Measurements from ENCODE around the gene SLC25A44. TPM values are rescaled to one million over a fixed set of nuclear protein-coding genes. Genes with fewer than 3 reads are reported as not detected.
A peak's percentile ranks its signal among the peaks of the same experiment; 100 is the strongest.

The SLC25A44 gene
- total RNA-seq, 1 experiment from 2014 or later: 29.3 TPM

GRCh38 chr1:156229809-156230472, 36.0 kb downstream of the SLC25A44 start:
- no TSS peak for BruUV-seq (replicated peaks)
- peaks cover 31% of the 10 kb centered on the region for H3K36me3 Mint-ChIP-seq (ENCODE audit: insufficient read depth, unreplicated experiment)

GRCh38 chr1:156230473-156230837, 36.6 kb downstream of the SLC25A44 start:
- no peak for TF ChIP-seq CTCF (IDR thresholded peaks at IDR 0.05; ENCODE audit: insufficient read depth in 1 of 2, low read depth in 1 of 2, low read length in 1 of 2, severe bottlenecking in 1 of 2, unreplicated experiment in 1 of 2)
- no peaks in the 10 kb centered on the region for H3K27me3 Mint-ChIP-seq (ENCODE audit: insufficient read depth, unreplicated experiment)
- H3K9me3 Mint-ChIP-seq (ENCODE audit: unreplicated experiment): no peaks in the 10 kb centered on the region
- ChIA-PET POLR2A (no interaction called here), CTCF (no interaction called here)
- H3K36me3 Mint-ChIP-seq (ENCODE audit: insufficient read depth, unreplicated experiment): peaks cover 32% of the 10 kb centered on the region
- intact Hi-C loops (cut with micrococcal nuclease; ENCODE audit: unreplicated experiment): no loop called here
- H3K4me1 ChIP-seq: peaks cover 19% of the 10 kb centered on the region
- no peaks in the 10 kb centered on the region; the same call in none of the 2 replicates for H3K36me3 ChIP-seq (ENCODE audit: control insufficient read depth, insufficient read depth, low read length)
- no peaks in the 10 kb centered on the region for H3K9me3 ChIP-seq
- H3K4me1 Mint-ChIP-seq (ENCODE audit: low read depth, unreplicated experiment): peaks cover 8% of the 10 kb centered on the region
- BruUV-seq (replicated peaks): no TSS peak
- no peaks in the 10 kb centered on the region for H3K27me3 ChIP-seq (replicated peaks; ENCODE audit: control insufficient read depth, insufficient read depth, low read length)
- H3K27ac Mint-ChIP-seq (ENCODE audit: unreplicated experiment): peak overlapping the region; percentile 54
- H3K4me3 Mint-ChIP-seq (ENCODE audit: unreplicated experiment): no peak overlapping the region
- no peak for DNase-seq
- H3K4me3 ChIP-seq (ENCODE audit: low read depth, low read length): no peak overlapping the region

More at GRCh38 chr1:156229809-156230472, 36.0 kb downstream of the SLC25A44 start:
- Mint-ChIP-seq H3K4me3 (ENCODE audit: unreplicated experiment) (no peak overlapping the region), H3K27ac (ENCODE audit: unreplicated experiment) (peak overlapping the region; percentile 54), H3K9me3 (ENCODE audit: unreplicated experiment) (no peaks in the 10 kb centered on the region), H3K4me1 (ENCODE audit: low read depth, unreplicated experiment) (peaks cover 8% of the 10 kb centered on the region), H3K27me3 (ENCODE audit: insufficient read depth, unreplicated experiment) (no peaks in the 10 kb centered on the region)
- TF ChIP-seq CTCF (IDR thresholded peaks at IDR 0.05; ENCODE audit: insufficient read depth in 1 of 2, low read depth in 1 of 2, low read length in 1 of 2, severe bottlenecking in 1 of 2, unreplicated experiment in 1 of 2): no peak
- Histone ChIP-seq H3K9me3 (no peaks in the 10 kb centered on the region), H3K4me1 (peaks cover 23% of the 10 kb centered on the region), H3K4me3 (ENCODE audit: low read depth, low read length) (no peak overlapping the region), H3K36me3 (ENCODE audit: control insufficient read depth, insufficient read depth, low read length) (no peaks in the 10 kb centered on the region; the same call in none of the 2 replicates), H3K27me3 (replicated peaks; ENCODE audit: control insufficient read depth, insufficient read depth, low read length) (no peaks in the 10 kb centered on the region)
- intact Hi-C loops (cut with micrococcal nuclease; ENCODE audit: unreplicated experiment): no loop called here
- CTCF ChIA-PET: no interaction called here
- POLR2A ChIA-PET: interaction anchor here (0.5 kb wide), 1 partner anchor 36 kb away, joined by 3 read pairs; the partner anchor contains the start of gene SLC25A44
- no peak for DNase-seq

DNA sequence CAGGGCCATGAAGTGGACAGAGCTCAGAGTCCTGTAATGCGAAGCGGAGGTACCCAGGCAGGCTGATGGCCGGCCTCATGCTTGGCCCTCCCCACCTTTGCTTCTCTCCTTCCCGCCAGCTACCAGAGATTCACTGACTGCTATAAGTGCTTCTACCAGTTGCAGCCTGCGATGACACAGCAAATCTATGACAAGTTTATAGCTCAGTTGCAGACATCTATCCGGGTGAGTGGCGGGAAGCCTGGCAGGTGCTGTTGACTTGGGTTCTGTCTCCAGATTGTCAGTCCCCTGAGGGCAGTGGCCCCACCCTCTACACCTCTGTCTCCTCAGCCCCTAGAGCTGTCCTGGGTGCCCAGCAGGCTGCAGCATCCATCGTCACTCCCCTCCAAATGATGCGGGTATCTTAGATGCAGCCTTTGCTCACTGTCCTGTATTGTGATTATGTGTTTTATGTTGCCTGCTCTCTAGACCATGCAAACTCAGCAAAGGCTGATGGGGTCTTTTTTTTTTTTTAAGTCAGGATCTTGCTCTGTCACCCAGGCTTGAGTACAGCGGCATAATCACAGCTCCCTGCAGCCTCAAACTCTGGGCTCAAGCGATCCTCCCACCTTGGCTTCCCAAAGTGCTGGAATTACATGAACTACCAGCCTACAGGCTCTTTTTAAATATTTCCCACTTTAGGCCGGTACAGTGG, 38.4 kb downstream of the SLC25A44 start:
- Mint-ChIP-seq H3K4me3 (ENCODE audit: unreplicated experiment) (no peak overlapping the region), H3K4me1 (ENCODE audit: low read depth, unreplicated experiment) (peaks cover 8% of the 10 kb centered on the region), H3K9me3 (ENCODE audit: unreplicated experiment) (no peaks in the 10 kb centered on the region), H3K27me3 (ENCODE audit: insufficient read depth, unreplicated experiment) (no peaks in the 10 kb centered on the region), H3K27ac (ENCODE audit: unreplicated experiment) (peak overlapping the region; percentile 83), H3K36me3 (ENCODE audit: insufficient read depth, unreplicated experiment) (peaks cover 42% of the 10 kb centered on the region)
- no peak overlapping the region for H3K4me3 ChIP-seq (ENCODE audit: low read depth, low read length)
- H3K9me3 ChIP-seq: no peaks in the 10 kb centered on the region
- intact Hi-C loops (cut with micrococcal nuclease; ENCODE audit: unreplicated experiment): no loop called here
- TF ChIP-seq CTCF (IDR thresholded peaks at IDR 0.05; ENCODE audit: insufficient read depth in 1 of 2, low read depth in 1 of 2, low read length in 1 of 2, severe bottlenecking in 1 of 2, unreplicated experiment in 1 of 2): no peak
- no peaks in the 10 kb centered on the region for H3K27me3 ChIP-seq (replicated peaks; ENCODE audit: control insufficient read depth, insufficient read depth, low read length)
- H3K36me3 ChIP-seq (ENCODE audit: control insufficient read depth, insufficient read depth, low read length): no peaks in the 10 kb centered on the region; the same call in 1 of the 2 replicates
- DNase-seq: no peak
- CTCF ChIA-PET: interaction anchor here (0.6 to 1.2 kb wide), 6 partner anchors 21 to 658 kb away, joined by 3 to 6 read pairs (median 4); no protein-coding TSS in a partner anchor
- H3K4me1 ChIP-seq: peaks cover 19% of the 10 kb centered on the region
- no TSS peak for BruUV-seq (replicated peaks)
- POLR2A ChIA-PET: interaction anchor here (0.6 to 2.0 kb wide), 3 partner anchors 19 to 298 kb away, joined by 4 to 10 read pairs (median 4); partner anchors contain the start of genes KHDC4 and PMF1
